ENCODE data around the gene GCK. TPM values are rescaled to one million over a fixed set of nuclear protein-coding genes. Genes with fewer than 3 reads are reported as not detected.

GCK gene
- total and polyA plus RNA-seq, 2 donors, result 0.24 to 0.30 TPM

GRCh38 chr7:44157116-44158080 lies 31.8 kb downstream of the GCK start:
- WGBS, result 95% methylated on average over 15 of the region's 15 CpGs
- DNase-seq (ENCODE audit: low read depth in 6 of 9, low spot score in 9 of 9), result no peak
- no peak overlapping the region for H3K27ac ChIP-seq (ENCODE audit: low read depth in 1 of 2, low read length in 1 of 2)

GRCh38 chr7:44156453-44157010 lies 32.7 kb downstream of the GCK start:
- Histone ChIP-seq H3K36me3 (ENCODE audit: control insufficient read depth in 2 of 2, insufficient read depth in 2 of 2, low read length in 1 of 2) (no peaks in the 10 kb centered on the region), H3K27ac (ENCODE audit: low read depth in 1 of 2, low read length in 1 of 2) (no peak overlapping the region), H3K9me3 (ENCODE audit: control insufficient read depth in 2 of 2, insufficient read depth in 1 of 2, low read length in 1 of 2) (no peaks in the 10 kb centered on the region), H3K27me3 (ENCODE audit: control insufficient read depth in 2 of 2, insufficient read depth in 1 of 2, low read length in 1 of 2) (no peaks in the 10 kb centered on the region), H3K4me1 (ENCODE audit: control insufficient read depth in 2 of 2, insufficient read depth in 2 of 2, low read length in 2 of 2) (peaks cover 0 to 3% of the 10 kb centered on the region in 2 donors), H3K4me3 (ENCODE audit: low read length in 2 of 2) (no peak overlapping the region)
- WGBS, result 95% methylated on average over 4 of the region's 4 CpGs
- DNase-seq (ENCODE audit: low read depth in 6 of 9, low spot score in 9 of 9), result no peak

More at GRCh38 chr7:44157116-44158080, 31.8 kb downstream of the GCK start:
- H3K36me3 ChIP-seq (ENCODE audit: control insufficient read depth in 2 of 2, insufficient read depth in 2 of 2, low read length in 1 of 2), result no peaks in the 10 kb centered on the region
- H3K4me3 ChIP-seq (ENCODE audit: low read length in 2 of 2), result no peak overlapping the region
- no peaks in the 10 kb centered on the region for H3K9me3 ChIP-seq (ENCODE audit: control insufficient read depth in 2 of 2, insufficient read depth in 1 of 2, low read length in 1 of 2)
- no peaks in the 10 kb centered on the region for H3K27me3 ChIP-seq (ENCODE audit: control insufficient read depth in 2 of 2, insufficient read depth in 1 of 2, low read length in 1 of 2)
- H3K4me1 ChIP-seq (ENCODE audit: control insufficient read depth in 2 of 2, insufficient read depth in 2 of 2, low read length in 2 of 2), result no peaks in the 10 kb centered on the region

- DNase-seq (ENCODE audit: low read depth in 6 of 9, low spot score in 9 of 9), result no peak
- H3K4me3 ChIP-seq (ENCODE audit: low read length in 2 of 2), result no peak overlapping the region
- peaks cover 6 to 13% of the 10 kb centered on the region in 2 donors for H3K4me1 ChIP-seq (ENCODE audit: control insufficient read depth in 2 of 2, insufficient read depth in 2 of 2, low read length in 2 of 2)
- H3K27me3 ChIP-seq (ENCODE audit: control insufficient read depth in 2 of 2, insufficient read depth in 1 of 2, low read length in 1 of 2), result no peaks in the 10 kb centered on the region
- 96% methylated on average over 8 of the region's 8 CpGs for WGBS
- H3K27ac ChIP-seq (ENCODE audit: low read depth in 1 of 2, low read length in 1 of 2), result no peak overlapping the region
- no peaks in the 10 kb centered on the region for H3K9me3 ChIP-seq (ENCODE audit: control insufficient read depth in 2 of 2, insufficient read depth in 1 of 2, low read length in 1 of 2)
- no peaks in the 10 kb centered on the region for H3K36me3 ChIP-seq (ENCODE audit: control insufficient read depth in 2 of 2, insufficient read depth in 2 of 2, low read length in 1 of 2)
These were observed 33.8 kb downstream of the GCK start for GRCh38 chr7:44155191-44156185.

- DNase-seq (ENCODE audit: low read depth in 6 of 9, low spot score in 9 of 9), result no peak
- Histone ChIP-seq H3K9me3 (ENCODE audit: control insufficient read depth in 2 of 2, insufficient read depth in 1 of 2, low read length in 1 of 2) (no peaks in the 10 kb centered on the region), H3K36me3 (ENCODE audit: control insufficient read depth in 2 of 2, insufficient read depth in 2 of 2, low read length in 1 of 2) (no peaks in the 10 kb centered on the region), H3K4me3 (ENCODE audit: low read length in 2 of 2) (no peak overlapping the region), H3K4me1 (ENCODE audit: control insufficient read depth in 2 of 2, insufficient read depth in 2 of 2, low read length in 2 of 2) (peaks cover 9 to 21% of the 10 kb centered on the region in 2 donors), H3K27ac (ENCODE audit: low read depth in 1 of 2, low read length in 1 of 2) (no peak overlapping the region), H3K27me3 (ENCODE audit: control insufficient read depth in 2 of 2, insufficient read depth in 1 of 2, low read length in 1 of 2) (no peaks in the 10 kb centered on the region)
- WGBS, result 65% methylated on average over 3 of the region's 3 CpGs
These were observed 34.5 kb downstream of the GCK start for GRCh38 chr7:44154703-44155102.

GRCh38 chr7:44153948-44154335 lies 35.3 kb downstream of the GCK start:
- Histone ChIP-seq H3K4me3 (ENCODE audit: low read length in 2 of 2) (no peak overlapping the region), H3K9me3 (ENCODE audit: control insufficient read depth in 2 of 2, insufficient read depth in 1 of 2, low read length in 1 of 2) (no peaks in the 10 kb centered on the region), H3K27me3 (ENCODE audit: control insufficient read depth in 2 of 2, insufficient read depth in 1 of 2, low read length in 1 of 2) (peaks cover 0 to 3% of the 10 kb centered on the region in 2 donors), H3K36me3 (ENCODE audit: control insufficient read depth in 2 of 2, insufficient read depth in 2 of 2, low read length in 1 of 2) (no peaks in the 10 kb centered on the region), H3K4me1 (ENCODE audit: control insufficient read depth in 2 of 2, insufficient read depth in 2 of 2, low read length in 2 of 2) (peaks cover 9 to 22% of the 10 kb centered on the region in 2 donors), H3K27ac (ENCODE audit: low read depth in 1 of 2, low read length in 1 of 2) (no peak overlapping the region)
- DNase-seq (ENCODE audit: low read depth in 6 of 9, low spot score in 9 of 9), result no peak
- 97% methylated on average over 5 of the region's 5 CpGs for WGBS

GRCh38 chr7:44152971-44153947 lies 36.0 kb downstream of the GCK start:
- no peak for DNase-seq (ENCODE audit: low read depth in 6 of 9, low spot score in 9 of 9)
- Histone ChIP-seq H3K27ac (ENCODE audit: low read depth in 1 of 2, low read length in 1 of 2) (no peak overlapping the region), H3K4me3 (ENCODE audit: low read length in 2 of 2) (no peak overlapping the region), H3K4me1 (ENCODE audit: control insufficient read depth in 2 of 2, insufficient read depth in 2 of 2, low read length in 2 of 2) (peaks cover 9 to 22% of the 10 kb centered on the region in 2 donors), H3K9me3 (ENCODE audit: control insufficient read depth in 2 of 2, insufficient read depth in 1 of 2, low read length in 1 of 2) (no peaks in the 10 kb centered on the region), H3K36me3 (ENCODE audit: control insufficient read depth in 2 of 2, insufficient read depth in 2 of 2, low read length in 1 of 2) (no peaks in the 10 kb centered on the region), H3K27me3 (ENCODE audit: control insufficient read depth in 2 of 2, insufficient read depth in 1 of 2, low read length in 1 of 2) (peaks cover 0 to 7% of the 10 kb centered on the region in 2 donors)
- WGBS, result 92% methylated on average over 22 of the region's 22 CpGs

GRCh38 chr7:44151956-44152355 lies 37.3 kb downstream of the GCK start:
- whole genome bisulfite sequencing, result 98% methylated on average over 9 of the region's 9 CpGs
- Histone ChIP-seq H3K27ac (ENCODE audit: low read depth in 1 of 2, low read length in 1 of 2) (no peak overlapping the region), H3K4me1 (ENCODE audit: control insufficient read depth in 2 of 2, insufficient read depth in 2 of 2, low read length in 2 of 2) (peaks cover 9 to 22% of the 10 kb centered on the region in 2 donors), H3K9me3 (ENCODE audit: control insufficient read depth in 2 of 2, insufficient read depth in 1 of 2, low read length in 1 of 2) (no peaks in the 10 kb centered on the region), H3K27me3 (ENCODE audit: control insufficient read depth in 2 of 2, insufficient read depth in 1 of 2, low read length in 1 of 2) (peaks cover 0 to 20% of the 10 kb centered on the region in 2 donors), H3K4me3 (ENCODE audit: low read length in 2 of 2) (no peak overlapping the region), H3K36me3 (ENCODE audit: control insufficient read depth in 2 of 2, insufficient read depth in 2 of 2, low read length in 1 of 2) (no peaks in the 10 kb centered on the region)
- no peak for DNase-seq (ENCODE audit: low read depth in 6 of 9, low spot score in 9 of 9)
